HCT116 (cell line): Measurements from ENCODE around the gene MECP2. TPM values are rescaled to one million over a fixed set of nuclear protein-coding genes. Genes with fewer than 3 reads are reported as not detected.
A peak's percentile ranks its signal among the peaks of the same experiment; 100 is the strongest.

Experiments
- ATAC-seq: fragments of 200-7000 bp; cut with Tn5 transposase; 2 replicates; pipeline ENCODE4 v1.9.1; 2020; ENCODE audit warnings: mild to moderate bottlenecking, moderate library complexity
- BruUV-seq: library from RNA; stranded (reverse); fragments of 400-500 nt; replicated peaks from 2 replicates; lab custom pipeline; 2021; lab: Mats Ljungman, UMichigan
- CTCF ChIA-PET: fragments of 300-600 bp; sonication (Branson Sonifier 250); formaldehyde crosslinking; loops from one replicate; lab custom pipeline; 2021; ENCODE audit warnings: antibody characterized with exemption; lab: Charles Lee
- POLR2A ChIA-PET: fragments of 300-600, 350-600 bp; sonication (Branson Sonifier 250); formaldehyde crosslinking; loops from one replicate; lab custom pipeline; 2021; ENCODE audit warnings: antibody characterized with exemption; lab: Charles Lee
- RAD21 ChIA-PET, 2 experiments: fragments of 300-600 bp; sonication (Branson Sonifier 250); formaldehyde crosslinking; loops; one replicate each; lab custom pipeline; 2023; ENCODE audit warnings: low total read pairs in 2 of 2; ENCODE audit not compliant: uncharacterized antibody in 2 of 2, unreplicated experiment in 2 of 2, low non-redundant PET in 1 of 2; lab: Charles Lee
- DNase-seq: peaks from one replicate; pipeline ENCODE4 v3.0.0-alpha.2; 2010; ENCODE audit warnings: low read depth, low spot score
- H2AFZ ChIP-seq: fragments of 200-600 bp; shearing (Covaris generic), sonication (generic); 2 replicates; pipeline ENCODE4 v1.6.1; 2017; ENCODE audit warnings: low read depth, mixed run types, mixed read lengths, antibody characterized with exemption, low read length; ENCODE audit not compliant: poor library complexity, severe bottlenecking
- H3K27ac ChIP-seq: 2 replicates; pipeline ENCODE4 v1.5.1; 2012; ENCODE audit warnings: low read depth, low read length
- H3K27me3 ChIP-seq: fragments of 200-600 bp; sonication (generic); 2 replicates; pipeline ENCODE4 v1.6.1; 2016; ENCODE audit warnings: mixed run types, low read length, mixed read lengths; ENCODE audit not compliant: insufficient read depth
- H3K36me3 ChIP-seq, 2 experiments: fragments of 200-500 bp in 1 of 2; fragments of 200-600 bp in 1 of 2; sonication (Bioruptor generic) in 1 of 2; sonication (generic) in 1 of 2; 2 replicates each; pipeline versions ENCODE4 v1.5.1 to v1.6.1; 2014 to 2016; ENCODE audit warnings: low read length in 2 of 2, inconsistent platforms in 1 of 2, mixed read lengths in 1 of 2, mixed run types in 1 of 2; ENCODE audit not compliant: insufficient read depth in 2 of 2, control insufficient read depth in 1 of 2
- H3K4me1 ChIP-seq, 2 experiments: fragments of 200-600 bp in 1 of 2; sonication (generic) in 1 of 2; 2 replicates each; pipeline versions ENCODE4 v1.5.1 to v1.6.1; 2012 to 2017; ENCODE audit warnings: low read length in 2 of 2, inconsistent platforms in 1 of 2, mild to moderate bottlenecking in 1 of 2, mixed read lengths in 1 of 2, mixed run types in 1 of 2, moderate library complexity in 1 of 2; ENCODE audit not compliant: insufficient read depth in 2 of 2, control insufficient read depth in 1 of 2
- H3K4me2 ChIP-seq: fragments of 200-600 bp; sonication (generic); 2 replicates; pipeline ENCODE4 v1.6.1; 2017; ENCODE audit warnings: mixed run types, low read length, mixed read lengths
- H3K4me3 ChIP-seq, 2 experiments: fragments of 200-600 bp in 1 of 2; sonication (generic) in 1 of 2; replicated peaks in 1 of 2; 2 replicates each; pipeline ENCODE4 v1.5.1; 2011 to 2016; ENCODE audit warnings: low read length in 2 of 2, control low read depth in 1 of 2, low read depth in 1 of 2, mild to moderate bottlenecking in 1 of 2, mixed read lengths in 1 of 2, mixed run types in 1 of 2
- H3K79me2 ChIP-seq: fragments of 200-600 bp; sonication (generic); 2 replicates; pipeline ENCODE4 v1.6.1; 2017; ENCODE audit warnings: mild to moderate bottlenecking, mixed run types, low read length, moderate library complexity, mixed read lengths; ENCODE audit not compliant: insufficient read depth
- H3K9ac ChIP-seq: fragments of 200-600 bp; sonication (generic); 2 replicates; pipeline ENCODE4 v1.6.1; 2016; ENCODE audit warnings: low read length, mixed read lengths
- H3K9me2 ChIP-seq: fragments of 200-600 bp; sonication (generic), shearing (Covaris generic); 2 replicates; pipeline ENCODE4 v1.6.1; 2017; ENCODE audit warnings: mixed run types, mild to moderate bottlenecking, moderate library complexity; ENCODE audit not compliant: insufficient read depth
- H3K9me3 ChIP-seq, 2 experiments: fragments of 200-500 bp in 1 of 2; fragments of 200-600 bp in 1 of 2; sonication (Bioruptor generic) in 1 of 2; sonication (generic) in 1 of 2; 2 replicates each; pipeline ENCODE4 v1.6.1; 2014 to 2017; ENCODE audit warnings: low read length in 2 of 2, mixed read lengths in 2 of 2, inconsistent platforms in 1 of 2, low read depth in 1 of 2, mild to moderate bottlenecking in 1 of 2, mixed run types in 1 of 2, moderate library complexity in 1 of 2; ENCODE audit not compliant: control insufficient read depth in 1 of 2, insufficient read depth in 1 of 2
- H4K20me1 ChIP-seq: fragments of 200-600 bp; sonication (generic), shearing (Covaris generic); 2 replicates; pipeline ENCODE4 v1.6.1; 2017; ENCODE audit warnings: mixed run types, mild to moderate bottlenecking, moderate library complexity; ENCODE audit not compliant: insufficient read depth
- ATF3 ChIP-seq: IDR thresholded peaks from 2 replicates; pipeline ENCODE4 v1.6.1; 2012
- CBX3 ChIP-seq: IDR thresholded peaks from 2 replicates; pipeline ENCODE4 v1.6.1; 2012; ENCODE audit warnings: low read depth
- CEBPB ChIP-seq: IDR thresholded peaks from 2 replicates; pipeline ENCODE4 v1.6.1; 2012; ENCODE audit warnings: low read depth
- CTCF ChIP-seq, 3 experiments: fragments of 200-600 bp in 1 of 3; sonication (generic) in 1 of 3; IDR thresholded peaks in 2 of 3; conservative IDR thresholded peaks in 1 of 3; 2 replicates each; pipeline ENCODE4 v1.5.1; 2012 to 2017; ENCODE audit warnings: low read depth in 2 of 3, low read length in 2 of 3, antibody characterized with exemption in 1 of 3, borderline replicate concordance in 1 of 3, control low read depth in 1 of 3, mild to moderate bottlenecking in 1 of 3, mixed read lengths in 1 of 3, mixed run types in 1 of 3, moderate library complexity in 1 of 3; ENCODE audit not compliant: insufficient read depth in 1 of 3
- ELF1 ChIP-seq: IDR thresholded peaks from 2 replicates; pipeline ENCODE4 v1.6.1; 2012; ENCODE audit warnings: low read depth, borderline replicate concordance
- EZH2phosphoT487 ChIP-seq: fragments of 200-600 bp; IDR thresholded peaks from 2 replicates; pipeline ENCODE4 v1.6.1; 2018; ENCODE audit warnings: antibody characterized with exemption, borderline replicate concordance
- FOSL1 ChIP-seq: IDR thresholded peaks from 2 replicates; pipeline ENCODE4 v1.6.1; 2012; ENCODE audit warnings: low read depth
- JUND ChIP-seq: IDR thresholded peaks from 2 replicates; pipeline ENCODE4 v1.6.1; 2012
- POLR2AphosphoS5 ChIP-seq: IDR thresholded peaks from 2 replicates; pipeline ENCODE4 v1.6.1; 2011; ENCODE audit warnings: mild to moderate bottlenecking, low read depth, low read length, moderate library complexity
- RAD21 ChIP-seq: IDR thresholded peaks from 2 replicates; pipeline ENCODE4 v1.6.1; 2012; ENCODE audit warnings: low read depth, mild to moderate bottlenecking
- SP1 ChIP-seq: IDR thresholded peaks from 2 replicates; pipeline ENCODE4 v1.6.1; 2012; ENCODE audit warnings: low read depth
- YY1 ChIP-seq: IDR thresholded peaks from 2 replicates; pipeline ENCODE4 v1.6.1; 2011; ENCODE audit warnings: low read length, low read depth, moderate library complexity, mild to moderate bottlenecking; ENCODE audit not compliant: insufficient replicate concordance; ENCODE audit errors: extremely low read depth
- ZFX ChIP-seq: fragments of 450-650 bp; IDR thresholded peaks from 2 replicates; pipeline ENCODE4 v1.6.1; 2017
- ZNF274 ChIP-seq: fragments of 200-500 bp; sonication (Bioruptor generic); IDR thresholded peaks from 2 replicates; pipeline ENCODE4 v1.6.1; 2014; ENCODE audit warnings: mild to moderate bottlenecking, low read depth, low read length, inconsistent platforms
- intact Hi-C: fragments of 100-400 bp; cut with micrococcal nuclease; formaldehyde crosslinking; loops from 2 replicates; pipeline ENCODE4 v1.10.0; 2022
- total RNA-seq: library from RNA; stranded (reverse); gene quantifications from one replicate; pipeline ENCODE4 v1.2.1, GENCODE V29; 2021; ENCODE audit not compliant: unreplicated experiment
- TF ChIP-seq, protein P1 (sequence below): IDR thresholded peaks from 2 replicates; pipeline ENCODE4 v1.6.1; 2012; ENCODE audit warnings: low read depth

Gene MECP2
- total RNA-seq, 1 experiment from 2014 or later = 32.4 TPM

DNA sequence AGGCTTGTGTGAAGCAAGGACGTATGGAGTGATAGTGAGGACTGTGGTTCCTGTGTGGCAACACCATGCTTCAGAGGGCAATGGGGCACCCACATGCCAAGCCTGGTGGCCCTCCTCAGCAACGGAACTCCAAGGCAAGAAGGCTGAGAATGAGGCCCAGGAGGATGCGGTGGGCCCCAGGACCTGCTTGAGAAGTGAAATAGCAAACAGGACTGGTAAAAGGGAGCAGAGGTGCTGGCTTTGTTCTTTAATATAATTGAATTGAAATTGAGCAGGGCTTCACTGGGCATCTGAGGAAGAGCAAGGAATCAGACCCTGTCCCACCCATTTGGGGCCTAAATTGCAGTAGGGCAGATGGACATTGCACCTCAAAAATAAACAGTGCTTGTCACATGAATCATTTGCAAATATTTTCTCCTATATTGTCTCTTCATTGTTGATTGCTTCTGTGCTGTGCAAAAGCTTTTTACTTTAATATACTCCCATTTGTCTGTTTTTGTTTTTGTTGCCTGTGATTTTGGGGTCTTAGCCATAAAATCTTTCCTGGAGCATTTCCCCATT lies 122.7 kb downstream of the MECP2 start:
- Histone ChIP-seq H3K27ac (no peak overlapping the region; the same call in 1 of the 2 replicates), H3K9me2 (no peaks in the 10 kb centered on the region), H3K9ac (no peak overlapping the region; the same call in 1 of the 2 replicates), H3K9me3 (no peaks in the 10 kb centered on the region), H3K36me3 (no peaks in the 10 kb centered on the region), H3K4me1 (peaks cover 5 to 16% of the 10 kb centered on the region in 2 experiments), H3K4me2 (peak overlapping the region; percentile 85; the same call in 1 of the 2 replicates), H3K79me2 (peaks cover 23% of the 10 kb centered on the region), H4K20me1 (no peaks in the 10 kb centered on the region), H3K27me3 (no peaks in the 10 kb centered on the region), H3K4me3 (no peak overlapping the region), H2AFZ (no peak overlapping the region)
- ATAC-seq = no peak
- ChIA-PET POLR2A (interaction anchor here (0.9 kb wide), 1 partner anchor 11 kb away, joined by 3 read pairs; no protein-coding TSS in a partner anchor), CTCF (no interaction called here), RAD21 (no interaction called here)
- TF ChIP-seq CTCF (IDR thresholded peaks at IDR 0.05 in 2 of 3, conservative IDR thresholded peaks at IDR 0.05 in 1 of 3; ENCODE audit: borderline replicate concordance in 1 of 3, insufficient read depth in 1 of 3, low read depth in 2 of 3, low read length in 2 of 3) (no peak), SP1 (no peak), YY1 (no peak), RAD21 (no peak), CBX3 (no peak), ATF3 (no peak), FOSL1 (no peak), POLR2AphosphoS5 (no peak), CEBPB (no peak), ZFX (no peak), JUND (no peak), ZNF274 (no peak), EZH2phosphoT487 (no peak), ELF1 (no peak)
- TF ChIP-seq, protein P1, sequence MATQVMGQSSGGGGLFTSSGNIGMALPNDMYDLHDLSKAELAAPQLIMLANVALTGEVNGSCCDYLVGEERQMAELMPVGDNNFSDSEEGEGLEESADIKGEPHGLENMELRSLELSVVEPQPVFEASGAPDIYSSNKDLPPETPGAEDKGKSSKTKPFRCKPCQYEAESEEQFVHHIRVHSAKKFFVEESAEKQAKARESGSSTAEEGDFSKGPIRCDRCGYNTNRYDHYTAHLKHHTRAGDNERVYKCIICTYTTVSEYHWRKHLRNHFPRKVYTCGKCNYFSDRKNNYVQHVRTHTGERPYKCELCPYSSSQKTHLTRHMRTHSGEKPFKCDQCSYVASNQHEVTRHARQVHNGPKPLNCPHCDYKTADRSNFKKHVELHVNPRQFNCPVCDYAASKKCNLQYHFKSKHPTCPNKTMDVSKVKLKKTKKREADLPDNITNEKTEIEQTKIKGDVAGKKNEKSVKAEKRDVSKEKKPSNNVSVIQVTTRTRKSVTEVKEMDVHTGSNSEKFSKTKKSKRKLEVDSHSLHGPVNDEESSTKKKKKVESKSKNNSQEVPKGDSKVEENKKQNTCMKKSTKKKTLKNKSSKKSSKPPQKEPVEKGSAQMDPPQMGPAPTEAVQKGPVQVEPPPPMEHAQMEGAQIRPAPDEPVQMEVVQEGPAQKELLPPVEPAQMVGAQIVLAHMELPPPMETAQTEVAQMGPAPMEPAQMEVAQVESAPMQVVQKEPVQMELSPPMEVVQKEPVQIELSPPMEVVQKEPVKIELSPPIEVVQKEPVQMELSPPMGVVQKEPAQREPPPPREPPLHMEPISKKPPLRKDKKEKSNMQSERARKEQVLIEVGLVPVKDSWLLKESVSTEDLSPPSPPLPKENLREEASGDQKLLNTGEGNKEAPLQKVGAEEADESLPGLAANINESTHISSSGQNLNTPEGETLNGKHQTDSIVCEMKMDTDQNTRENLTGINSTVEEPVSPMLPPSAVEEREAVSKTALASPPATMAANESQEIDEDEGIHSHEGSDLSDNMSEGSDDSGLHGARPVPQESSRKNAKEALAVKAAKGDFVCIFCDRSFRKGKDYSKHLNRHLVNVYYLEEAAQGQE = no peak
- DNase-seq = no peak
- BruUV-seq = no TSS peak
- intact Hi-C loops = loop anchor here (10.0 kb wide), 1 partner anchor 420 kb away; the partner anchor contains the start of gene RPL10
